Suprapubic skin (tissue), 4 donors: ENCODE results near the gene GGA1. TPM values are rescaled to one million over a fixed set of nuclear protein-coding genes. Genes with fewer than 3 reads are reported as not detected.

Experiments
- DNase-seq, 2 donors: peaks; one replicate each; pipeline ENCODE4 v3.0.0-alpha.2; 2019; ENCODE audit warnings: low spot score in 2 of 2
- H3K27ac ChIP-seq: fragments of 200-600 bp; sonication (generic); one replicate; pipeline ENCODE4 v1.5.1; 2019
- H3K27me3 ChIP-seq: fragments of 200-600 bp; sonication (generic); one replicate; pipeline ENCODE4 v1.5.1; 2019
- H3K36me3 ChIP-seq: fragments of 200-600 bp; sonication (generic); one replicate; pipeline ENCODE4 v1.5.1; 2019
- H3K4me1 ChIP-seq: fragments of 200-600 bp; sonication (generic); one replicate; pipeline ENCODE4 v1.5.1; 2019
- H3K4me3 ChIP-seq: fragments of 200-600 bp; sonication (generic); one replicate; pipeline ENCODE4 v1.5.1; 2019; ENCODE audit warnings: mild to moderate bottlenecking
- H3K9me3 ChIP-seq: fragments of 200-600 bp; sonication (generic); one replicate; pipeline ENCODE4 v1.5.1; 2019
- EP300 ChIP-seq: sonication (generic); formaldehyde crosslinking; IDR thresholded peaks from one replicate; pipeline ENCODE4 v1.6.1; 2017; ENCODE audit warnings: antibody characterized with exemption
- POLR2A ChIP-seq, 2 donors: fragments of 450-650 bp; IDR thresholded peaks; one replicate each; pipeline ENCODE4 v1.6.1; 2017; ENCODE audit warnings: antibody characterized with exemption in 2 of 2, mild to moderate bottlenecking in 2 of 2, moderate library complexity in 2 of 2
- POLR2AphosphoS5 ChIP-seq, 3 donors: sonication (generic); formaldehyde crosslinking; IDR thresholded peaks; one replicate each; pipeline ENCODE4 v1.6.1; 2017; ENCODE audit warnings: antibody characterized with exemption in 3 of 3
- WGBS: methylation state at CpG from one replicate; pipeline ENCODE4 v1.1.5; 2018; 5-methylcytosine and 5-hydroxymethylcytosine counted together
- total RNA-seq, 4 donors: library from RNA; depleted of rRNA; stranded (reverse); fragments of >200 nt; gene quantifications; one replicate each; pipeline ENCODE4 v1.1.0, GENCODE V29; 2016
- TF ChIP-seq, protein P1 (sequence below), 2 donors: fragments of 200-600 bp in 1 of 2; fragments of 450-650 bp in 1 of 2; sonication (generic) in 1 of 2; IDR thresholded peaks; one replicate each; pipeline ENCODE4 v1.5.1; 2016 to 2019; ENCODE audit warnings: antibody characterized with exemption in 2 of 2, mild to moderate bottlenecking in 1 of 2, moderate library complexity in 1 of 2

Gene GGA1
- total RNA-seq, 4 donors from 2014 or later: 52.8 to 124 (median 65.3) TPM

DNA sequence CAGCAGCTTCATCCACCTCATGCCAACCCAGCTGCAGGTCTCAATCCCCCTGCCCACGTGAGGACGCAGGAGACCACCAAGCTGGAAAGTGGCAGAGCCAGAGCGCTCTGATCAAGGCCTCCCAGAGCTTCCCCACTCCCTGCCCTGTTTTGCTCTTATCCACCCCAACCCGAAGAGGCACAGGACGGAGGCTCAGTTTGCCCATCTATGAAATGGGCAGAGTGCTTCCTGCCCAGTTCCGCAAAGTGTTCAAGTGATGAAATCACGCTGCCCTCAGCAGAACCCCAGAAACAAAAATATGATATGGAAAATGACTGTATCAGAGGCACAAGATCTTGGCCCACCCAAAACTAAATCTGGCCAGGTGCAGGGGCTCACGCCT, 36.7 kb upstream of the GGA1 start:
- no peaks in the 10 kb centered on the region for H3K27me3 ChIP-seq
- TF ChIP-seq, protein P1, sequence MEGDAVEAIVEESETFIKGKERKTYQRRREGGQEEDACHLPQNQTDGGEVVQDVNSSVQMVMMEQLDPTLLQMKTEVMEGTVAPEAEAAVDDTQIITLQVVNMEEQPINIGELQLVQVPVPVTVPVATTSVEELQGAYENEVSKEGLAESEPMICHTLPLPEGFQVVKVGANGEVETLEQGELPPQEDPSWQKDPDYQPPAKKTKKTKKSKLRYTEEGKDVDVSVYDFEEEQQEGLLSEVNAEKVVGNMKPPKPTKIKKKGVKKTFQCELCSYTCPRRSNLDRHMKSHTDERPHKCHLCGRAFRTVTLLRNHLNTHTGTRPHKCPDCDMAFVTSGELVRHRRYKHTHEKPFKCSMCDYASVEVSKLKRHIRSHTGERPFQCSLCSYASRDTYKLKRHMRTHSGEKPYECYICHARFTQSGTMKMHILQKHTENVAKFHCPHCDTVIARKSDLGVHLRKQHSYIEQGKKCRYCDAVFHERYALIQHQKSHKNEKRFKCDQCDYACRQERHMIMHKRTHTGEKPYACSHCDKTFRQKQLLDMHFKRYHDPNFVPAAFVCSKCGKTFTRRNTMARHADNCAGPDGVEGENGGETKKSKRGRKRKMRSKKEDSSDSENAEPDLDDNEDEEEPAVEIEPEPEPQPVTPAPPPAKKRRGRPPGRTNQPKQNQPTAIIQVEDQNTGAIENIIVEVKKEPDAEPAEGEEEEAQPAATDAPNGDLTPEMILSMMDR (IDR thresholded peaks at IDR 0.05): no peak
- TF ChIP-seq POLR2A (IDR thresholded peaks at IDR 0.05): no peak
- no peak for TF ChIP-seq POLR2AphosphoS5 (IDR thresholded peaks at IDR 0.05)
- no peak for TF ChIP-seq EP300
- H3K4me3 ChIP-seq: no peak overlapping the region
- H3K4me1 ChIP-seq: peaks cover 31% of the 10 kb centered on the region
- DNase-seq: no peak
- H3K27ac ChIP-seq: no peak overlapping the region
- H3K9me3 ChIP-seq: no peaks in the 10 kb centered on the region
- peaks cover 18% of the 10 kb centered on the region for H3K36me3 ChIP-seq
- WGBS: 88% methylated on average over 7 of the region's 8 CpGs

DNA sequence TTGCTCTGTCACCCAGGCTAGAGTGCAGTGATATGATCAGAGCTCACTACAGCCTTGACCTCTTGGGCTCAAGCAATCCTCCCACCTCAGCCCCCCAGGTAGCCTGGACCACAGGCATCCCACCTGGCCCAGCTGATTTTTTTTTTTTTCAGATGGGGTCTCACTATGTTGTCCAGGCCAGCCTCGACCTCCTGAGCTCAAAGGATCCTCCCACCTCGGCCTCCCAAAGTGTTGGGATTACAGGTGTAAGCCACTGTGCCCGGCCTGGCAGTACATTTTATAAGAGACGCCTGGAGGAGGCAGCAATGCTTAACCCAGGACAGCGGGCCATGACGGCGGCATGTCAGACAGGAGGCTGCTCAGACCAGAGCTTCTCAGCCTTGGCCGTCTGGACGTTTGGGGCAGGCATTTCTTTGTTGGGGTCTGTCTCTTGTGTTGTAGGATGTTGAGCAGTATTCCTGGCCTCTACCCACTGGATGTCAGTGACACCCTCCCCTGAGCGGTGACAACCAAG, 33.1 kb upstream of the GGA1 start:
- no peaks in the 10 kb centered on the region for H3K27me3 ChIP-seq
- TF ChIP-seq POLR2AphosphoS5 (IDR thresholded peaks at IDR 0.05) (no peak), POLR2A (IDR thresholded peaks at IDR 0.05) (no peak), EP300 (no peak)
- TF ChIP-seq, protein P1 (IDR thresholded peaks at IDR 0.05): no peak
- H3K9me3 ChIP-seq: no peaks in the 10 kb centered on the region
- no peak overlapping the region for H3K4me3 ChIP-seq
- H3K36me3 ChIP-seq: no peaks in the 10 kb centered on the region
- DNase-seq: no peak
- H3K27ac ChIP-seq: no peak overlapping the region
- peaks cover 4% of the 10 kb centered on the region for H3K4me1 ChIP-seq
- WGBS: 98% methylated on average over 7 of the region's 10 CpGs

DNA sequence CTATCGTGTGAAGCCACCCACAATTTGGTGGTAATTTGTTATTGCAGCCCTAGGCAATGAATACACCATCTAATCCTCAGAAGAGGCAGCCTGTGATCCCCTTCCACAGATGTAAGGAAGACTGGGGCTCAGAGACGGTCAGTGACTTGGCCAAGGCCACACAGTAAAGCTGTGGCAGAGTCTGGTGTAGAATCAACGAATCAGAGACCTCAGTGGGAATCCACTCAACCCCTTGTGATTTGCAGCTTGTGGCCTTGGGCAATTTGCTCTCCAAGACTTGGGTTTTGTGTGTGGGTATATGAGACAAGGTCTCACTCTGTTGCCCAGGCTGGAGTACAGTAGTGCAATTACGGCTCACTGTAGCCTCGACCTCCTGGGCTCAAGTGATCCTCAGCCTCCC, 30.6 kb upstream of the GGA1 start:
- DNase-seq: no peak
- Histone ChIP-seq H3K36me3 (no peaks in the 10 kb centered on the region), H3K27ac (no peak overlapping the region), H3K9me3 (no peaks in the 10 kb centered on the region), H3K4me1 (peaks cover 21% of the 10 kb centered on the region), H3K27me3 (no peaks in the 10 kb centered on the region), H3K4me3 (no peak overlapping the region)
- TF ChIP-seq, protein P1 (IDR thresholded peaks at IDR 0.05): no peak
- TF ChIP-seq EP300: no peak
- no peak for TF ChIP-seq POLR2A (IDR thresholded peaks at IDR 0.05)
- no peak for TF ChIP-seq POLR2AphosphoS5 (IDR thresholded peaks at IDR 0.05)
- 79% methylated on average over 5 of the region's 5 CpGs for WGBS

DNA sequence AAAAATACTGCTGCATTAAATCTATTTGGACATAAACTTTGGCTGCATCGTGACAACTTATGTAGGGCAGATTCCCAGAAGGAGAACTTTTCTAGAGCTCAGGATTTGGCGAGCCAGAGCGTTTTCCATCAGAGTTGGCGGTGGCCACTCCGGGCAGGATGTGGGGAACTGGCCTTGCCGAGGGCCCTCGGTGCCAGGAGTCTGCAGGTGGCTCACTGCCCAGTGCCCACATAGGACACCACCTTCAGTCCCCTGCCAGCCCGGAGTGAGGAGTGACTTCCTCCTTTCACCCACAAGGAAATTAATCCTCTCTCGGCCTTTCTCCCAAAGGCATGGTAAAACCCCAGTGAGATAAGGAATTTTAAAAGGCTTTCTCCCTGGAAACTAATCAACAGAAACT, 27.1 kb upstream of the GGA1 start:
- DNase-seq: no peak
- Histone ChIP-seq H3K27me3 (no peaks in the 10 kb centered on the region), H3K4me1 (peaks cover 22% of the 10 kb centered on the region), H3K4me3 (no peak overlapping the region), H3K9me3 (no peaks in the 10 kb centered on the region), H3K36me3 (no peaks in the 10 kb centered on the region), H3K27ac (no peak overlapping the region)
- 20% methylated on average over 9 of the region's 9 CpGs for WGBS
- TF ChIP-seq POLR2A (IDR thresholded peaks at IDR 0.05) (no peak), EP300 (no peak), POLR2AphosphoS5 (IDR thresholded peaks at IDR 0.05) (no peak)
- TF ChIP-seq, protein P1 (IDR thresholded peaks at IDR 0.05): no peak

DNA sequence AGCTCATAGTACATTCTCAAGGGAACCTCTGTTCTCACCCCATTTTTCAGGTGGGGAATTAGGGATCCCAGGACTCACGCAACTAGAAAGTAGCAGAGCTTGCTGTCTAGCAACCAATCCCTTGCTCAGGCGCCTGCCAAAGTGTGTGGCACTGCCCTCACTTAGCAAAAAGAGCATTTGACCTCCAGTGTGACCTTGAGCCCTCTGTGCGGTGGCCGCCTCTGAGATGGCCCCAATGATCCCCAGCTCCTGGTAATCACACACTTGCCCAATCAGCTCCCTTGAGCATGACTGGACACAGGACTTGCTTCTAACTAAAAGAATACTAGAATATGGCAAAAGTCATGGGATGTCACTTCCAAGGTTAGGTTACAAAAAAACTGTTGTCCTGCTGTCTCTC, 26.1 kb upstream of the GGA1 start:
- H3K27me3 ChIP-seq: no peaks in the 10 kb centered on the region
- peaks cover 22% of the 10 kb centered on the region for H3K4me1 ChIP-seq
- DNase-seq: no peak
- H3K27ac ChIP-seq: no peak overlapping the region
- TF ChIP-seq POLR2AphosphoS5 (IDR thresholded peaks at IDR 0.05) (no peak), POLR2A (IDR thresholded peaks at IDR 0.05) (no peak), EP300 (no peak)
- TF ChIP-seq, protein P1 (IDR thresholded peaks at IDR 0.05): no peak
- no peaks in the 10 kb centered on the region for H3K9me3 ChIP-seq
- H3K36me3 ChIP-seq: no peaks in the 10 kb centered on the region
- no peak overlapping the region for H3K4me3 ChIP-seq
- WGBS: 93% methylated on average over 2 of the region's 4 CpGs
